Skeletal muscle cell (primary cell): Measurements from ENCODE around the gene ZNF484.
"Not testable (repeated sequence)": the region's sequence is repeated elsewhere in the genome, so short reads cannot be mapped to it uniquely, and the experiment has no call there.

Experiments used
- DNase-seq: peaks from one replicate; pipeline ENCODE4 v3.0.0-alpha.2; 2010; ENCODE audit warnings: low read depth
- H3K4me3 ChIP-seq: 2 replicates; pipeline ENCODE4 v1.5.1; 2011; ENCODE audit warnings: low read depth, mild to moderate bottlenecking, control low read depth, low read length, moderate library complexity

The ZNF484 gene

GRCh38 chr9:92877531-92878430 is at the start of gene ZNF484:
TSS of gene ZNF484 (minus strand) at chr9:92878038. CDS start at chr9:92875029, 3,009 bp downstream.
- H3K4me3 ChIP-seq, result peak within 1 kb of the TSS; percentile 66
- peak; percentile 90 for DNase-seq

DNA sequence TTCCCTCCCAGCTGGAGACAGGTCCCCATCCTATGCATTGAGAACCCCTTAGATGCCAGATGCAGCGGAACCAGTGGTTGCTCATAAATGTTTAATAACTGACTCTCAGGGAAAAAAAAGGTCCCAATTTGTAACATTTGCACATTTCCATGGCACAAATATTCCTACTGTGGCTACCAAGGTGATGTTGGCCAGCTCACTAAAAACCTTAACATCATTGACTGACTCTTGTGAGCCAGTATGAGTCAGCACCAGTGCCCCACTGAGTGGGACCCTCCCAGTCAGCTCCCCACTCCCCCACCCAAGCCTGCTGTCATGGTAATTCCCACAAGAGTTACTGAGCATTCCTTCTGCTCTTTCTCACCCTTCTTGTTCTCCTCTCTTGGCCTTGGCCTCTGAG is 42.6 kb upstream of the ZNF484 start:
- H3K4me3 ChIP-seq, result no peak overlapping the region
- no peak for DNase-seq

DNA sequence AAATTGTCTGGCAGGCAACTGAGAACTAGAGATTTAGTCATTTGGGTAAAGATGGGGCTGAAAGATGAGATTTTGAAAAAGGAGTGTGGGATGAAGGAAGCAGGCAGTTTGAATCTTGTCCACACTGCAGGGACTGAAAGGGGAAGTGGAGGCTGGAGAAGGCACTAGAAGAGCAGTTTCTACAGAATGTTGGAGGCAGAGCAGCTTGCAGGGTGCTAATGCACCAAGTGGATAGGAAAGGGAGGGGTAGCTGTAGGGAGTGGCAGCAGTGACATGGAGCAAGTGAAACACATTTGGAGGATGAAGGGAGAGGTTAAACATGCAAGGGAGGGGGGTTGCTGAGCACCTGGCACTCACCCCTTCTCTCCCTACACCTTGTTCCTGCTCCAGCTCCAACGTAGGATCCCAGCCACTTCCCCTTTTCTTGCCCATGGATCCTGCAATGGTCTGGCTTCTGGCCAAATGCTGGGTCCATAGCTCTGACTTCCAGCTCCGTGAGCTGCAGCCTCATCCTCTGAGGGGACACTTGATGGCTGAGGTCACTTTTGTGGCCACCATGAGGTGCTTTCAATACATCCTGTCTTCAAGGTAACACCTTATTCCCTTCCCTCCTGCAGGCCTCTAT is 39.5 kb upstream of the ZNF484 start:
- no peak for DNase-seq
- no peak overlapping the region for H3K4me3 ChIP-seq

DNA sequence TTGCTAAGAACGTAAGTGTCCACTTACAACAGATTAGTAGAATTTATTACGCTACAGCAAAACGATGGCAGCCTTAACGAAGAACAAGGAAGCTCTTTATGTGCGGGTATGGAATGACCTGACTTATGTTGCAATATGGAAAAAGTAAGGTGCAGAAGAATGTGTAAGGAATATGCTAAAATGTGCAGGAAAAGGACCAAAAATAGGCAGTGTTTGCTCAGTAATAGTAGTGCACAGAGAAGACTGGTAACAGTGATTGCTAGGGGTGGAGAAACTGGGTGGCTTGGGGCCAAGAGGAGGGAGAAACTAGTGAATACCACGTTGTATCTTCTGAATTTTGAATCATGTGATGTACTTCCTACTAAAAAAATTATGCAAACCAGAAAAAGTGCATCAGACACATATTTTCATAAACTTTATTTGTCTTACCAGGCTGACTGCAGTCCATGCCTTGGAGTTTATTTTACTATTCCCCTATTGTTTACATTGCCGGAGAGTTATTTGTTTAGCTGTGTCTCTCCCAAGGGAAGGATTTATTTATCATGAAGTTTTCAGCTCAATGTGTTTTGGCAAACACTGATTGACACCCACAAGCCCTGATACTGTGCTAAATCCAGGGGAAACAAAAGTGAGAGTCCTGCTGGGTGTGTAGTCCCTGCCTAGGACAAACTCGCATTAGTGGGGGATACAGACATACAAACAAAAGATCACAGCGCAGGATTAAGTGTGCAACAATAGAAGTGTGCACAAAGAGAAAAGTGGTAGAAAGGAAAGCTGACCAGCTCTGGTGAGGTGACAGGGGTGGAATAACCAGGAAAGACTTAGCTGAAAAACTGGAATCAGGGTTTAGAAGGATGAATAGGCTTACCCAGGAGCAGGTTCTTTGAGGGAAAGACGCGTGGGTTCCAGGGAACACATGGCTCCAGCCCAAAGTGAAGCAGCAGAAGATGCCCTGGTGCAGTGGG is 34.0 kb upstream of the ZNF484 start:
- H3K4me3 ChIP-seq, result no peak overlapping the region

DNA sequence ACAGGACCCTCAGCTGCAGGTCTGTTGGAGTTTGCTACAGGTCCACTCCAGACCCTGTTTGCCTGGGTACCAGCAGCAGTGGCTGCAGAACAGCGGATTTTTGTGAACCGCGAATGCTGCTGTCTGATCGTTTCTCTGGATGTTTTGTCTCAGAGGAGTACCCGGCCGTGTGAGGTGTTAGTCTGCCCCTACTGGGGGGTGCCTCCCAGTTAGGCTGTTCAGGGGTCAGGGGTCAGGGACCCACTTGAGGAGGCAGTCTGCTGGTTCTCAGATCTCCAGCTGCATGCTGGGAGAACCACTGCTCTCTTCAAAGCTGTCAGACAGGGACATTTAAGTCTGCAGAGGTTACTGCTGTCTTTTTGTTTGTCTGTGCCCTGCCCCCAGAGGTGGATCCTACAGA is 27.3 kb upstream of the ZNF484 start:
- H3K4me3 ChIP-seq, DNase-seq: not testable (repeated sequence)

More for the DNA sequence above, 34.0 kb upstream of the ZNF484 start:
- DNase-seq, result no peak

- no peak for DNase-seq
Observed at GRCh38 chr9:92897323-92897722, 19.5 kb upstream of the ZNF484 start.

DNA sequence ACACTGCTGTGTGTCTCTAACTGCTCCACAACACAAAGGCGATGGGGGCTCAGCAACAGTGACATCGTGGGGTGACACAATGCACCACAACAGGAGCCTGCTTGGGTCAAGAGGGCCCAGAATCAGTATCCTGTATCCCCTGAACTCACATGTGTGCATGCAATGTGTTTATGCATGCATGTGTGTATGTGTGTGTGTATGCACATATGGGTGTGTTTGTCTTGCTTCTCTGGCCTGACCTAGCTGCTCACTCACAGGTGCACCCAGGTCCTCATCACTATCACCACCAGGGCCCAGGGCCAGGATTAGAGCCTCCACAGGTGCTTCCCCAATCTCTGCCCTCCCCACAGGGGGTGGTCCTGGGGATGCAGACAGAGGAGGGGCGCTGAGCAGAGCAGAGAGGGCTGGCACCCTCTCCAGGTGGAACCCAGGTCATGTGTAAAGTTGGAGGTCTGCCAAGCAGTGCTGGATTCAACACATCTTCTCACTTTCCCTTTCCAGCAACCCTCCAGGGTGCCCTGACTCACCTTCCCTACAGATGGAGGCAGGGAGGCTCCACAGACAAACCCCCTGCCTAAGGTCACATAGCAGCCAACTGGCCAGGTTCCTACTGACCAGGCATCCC is 18.1 kb upstream of the ZNF484 start:
- no peak overlapping the region for H3K4me3 ChIP-seq

More at GRCh38 chr9:92897323-92897722, 19.5 kb upstream of the ZNF484 start:
- H3K4me3 ChIP-seq, result no peak overlapping the region

GRCh38 chr9:92894711-92895362 is 17.0 kb upstream of the ZNF484 start:
- H3K4me3 ChIP-seq, result no peak overlapping the region
- no peak for DNase-seq

More for the DNA sequence above, 18.1 kb upstream of the ZNF484 start:
- no peak for DNase-seq

GRCh38 chr9:92893916-92894610 is 16.2 kb upstream of the ZNF484 start:
- DNase-seq, H3K4me3 ChIP-seq: not testable (repeated sequence)

GRCh38 chr9:92892276-92892675 is 14.4 kb upstream of the ZNF484 start:
- not testable (repeated sequence) for H3K4me3 ChIP-seq, DNase-seq

GRCh38 chr9:92890761-92891160 is 12.9 kb upstream of the ZNF484 start:
- H3K4me3 ChIP-seq, result no peak overlapping the region
- DNase-seq, result no peak

DNA sequence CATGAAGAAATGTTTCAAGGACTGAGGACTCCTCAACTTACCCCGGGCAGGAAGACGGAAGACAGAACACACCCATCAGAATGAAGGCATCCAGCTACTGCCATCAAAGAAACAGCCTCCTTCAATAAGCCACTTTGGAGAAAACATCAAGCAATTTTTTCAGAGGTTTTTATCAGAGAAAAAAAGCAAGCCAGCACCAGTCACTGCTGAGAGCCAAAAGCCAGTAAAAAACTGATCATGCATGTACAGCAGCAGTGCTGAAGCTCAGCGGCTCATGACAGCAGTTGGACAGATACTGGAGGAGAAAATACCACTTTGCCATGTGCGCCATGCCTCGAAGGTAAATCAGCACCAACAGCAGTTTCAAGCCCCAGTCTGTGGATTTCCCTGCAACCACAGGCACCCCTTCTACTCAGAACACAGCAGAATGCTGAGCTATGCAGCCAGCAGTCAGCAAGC is 10.1 kb upstream of the ZNF484 start:
- no peak for DNase-seq
- no peak overlapping the region for H3K4me3 ChIP-seq

- H3K4me3 ChIP-seq, DNase-seq: not testable (repeated sequence)
Observed at GRCh38 chr9:92886846-92887610, 9.2 kb upstream of the ZNF484 start.

DNA sequence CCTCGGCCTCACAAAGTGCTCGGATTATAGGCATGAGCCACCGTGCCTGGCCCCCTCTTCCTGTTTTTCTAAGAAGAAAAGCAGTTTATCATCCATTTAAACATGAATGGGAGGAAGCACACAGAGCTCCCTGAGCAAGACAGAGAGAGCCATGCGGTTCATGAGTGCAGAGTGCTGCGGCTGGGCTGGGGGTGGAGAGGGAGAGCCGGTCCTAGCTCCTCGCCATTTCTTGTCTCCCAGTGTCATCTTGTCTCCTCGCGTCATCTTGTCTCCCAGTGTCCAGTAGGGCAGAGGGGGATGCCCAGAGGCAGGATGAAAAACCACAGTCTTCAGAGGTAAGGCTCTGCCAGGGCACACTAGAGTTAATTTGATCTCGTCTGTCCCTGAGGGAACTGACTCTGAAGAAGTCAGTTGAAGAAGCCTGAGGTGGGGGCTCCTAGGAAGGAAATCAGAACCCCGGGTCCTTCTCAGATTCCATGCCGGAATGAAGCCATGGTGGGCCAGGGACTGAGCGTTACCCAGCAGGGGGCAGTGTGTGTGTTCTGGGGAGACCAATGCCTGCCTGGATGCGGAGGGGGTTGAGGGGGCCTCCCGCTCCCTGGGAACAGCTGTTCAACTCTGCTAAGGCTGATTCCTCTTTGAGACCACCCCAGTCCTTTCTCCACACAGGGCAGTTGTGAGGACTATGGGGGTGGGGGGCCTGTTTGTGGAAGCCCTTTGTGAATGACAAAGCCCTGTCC is 6.0 kb upstream of the ZNF484 start:
- DNase-seq, H3K4me3 ChIP-seq: not testable (repeated sequence)

DNA sequence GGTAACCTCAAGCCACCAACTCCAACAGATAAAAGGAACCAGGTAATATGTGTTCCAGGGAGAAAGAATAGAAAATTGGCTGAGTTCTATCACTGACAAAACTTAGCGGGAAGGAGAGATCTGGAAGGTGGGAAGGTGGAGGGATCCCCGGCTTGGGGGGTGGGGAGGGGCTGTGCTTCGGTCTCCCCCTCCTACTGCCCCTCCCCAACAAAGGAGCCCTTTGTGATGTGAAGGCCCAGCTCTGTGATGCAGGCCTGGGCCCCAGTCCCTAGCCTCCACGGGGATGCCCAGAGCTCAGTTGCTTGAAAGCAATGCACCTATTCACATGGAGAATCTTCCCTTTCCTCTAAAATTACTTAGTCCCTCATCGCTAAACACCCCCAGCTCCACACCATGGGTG is 4.4 kb upstream of the ZNF484 start:
- H3K4me3 ChIP-seq, result no peak overlapping the region
- DNase-seq, result no peak

DNA sequence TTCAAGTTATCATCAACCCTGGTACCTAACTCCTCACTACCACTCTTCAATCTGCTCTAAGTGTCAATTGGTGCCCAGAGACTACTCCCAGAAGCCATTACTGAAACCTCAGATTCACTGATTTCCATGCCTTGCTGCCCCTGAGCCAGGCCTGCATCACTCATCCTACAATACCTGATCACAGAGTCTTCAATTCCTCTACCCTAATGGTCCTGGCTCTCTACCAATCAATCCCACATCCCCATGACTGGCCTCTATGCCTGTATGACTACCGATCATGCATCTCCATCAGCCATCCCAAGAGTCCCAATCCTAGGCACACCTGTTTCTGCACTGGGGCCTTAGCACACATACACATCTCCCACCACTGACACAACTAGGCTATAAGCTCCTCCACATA is 2.5 kb downstream of the ZNF484 start:
- DNase-seq, result no peak
- H3K4me3 ChIP-seq, result no peak overlapping the region

DNA sequence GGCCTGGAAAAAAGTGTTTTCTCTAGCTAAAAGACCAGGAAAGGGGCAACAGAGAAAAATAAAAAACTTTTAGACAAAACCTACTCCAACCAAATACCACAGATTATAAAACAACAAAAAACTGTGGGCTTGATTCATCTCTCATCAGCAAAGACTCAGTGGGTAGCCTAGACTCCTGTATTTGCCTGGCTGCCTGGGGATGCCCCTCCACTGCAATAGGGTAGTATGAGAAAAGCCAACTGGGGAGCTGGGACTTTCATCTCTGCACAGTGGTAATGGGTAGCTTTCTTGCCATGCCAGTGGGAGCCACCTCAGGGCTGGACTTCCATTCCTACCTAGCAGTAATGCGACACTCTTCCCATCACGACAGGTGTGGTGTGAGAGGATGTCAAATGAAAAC is 7.5 kb downstream of the ZNF484 start:
- DNase-seq, result no peak
- no peak overlapping the region for H3K4me3 ChIP-seq
